ENCODE measurements around the gene COL8A1.

COL8A1 gene

GRCh38 chr3:99668044-99668443 is 29.6 kb downstream of the COL8A1 start:
- no peaks in the 10 kb centered on the region for H3K36me3 ChIP-seq (ENCODE audit: insufficient read depth, low read length)
- H3K9ac ChIP-seq (ENCODE audit: low read depth, low read length) = no peak overlapping the region
- peaks cover 10% of the 10 kb centered on the region; the same call in 1 of the 2 replicates for H3K4me1 ChIP-seq (ENCODE audit: insufficient read depth, low read length)
- peaks cover 9% of the 10 kb centered on the region for H3K9me3 ChIP-seq (ENCODE audit: control insufficient read depth, insufficient read depth, low read length)

GRCh38 chr3:99669879-99670555 is 31.6 kb downstream of the COL8A1 start:
- H3K9me3 ChIP-seq (ENCODE audit: control insufficient read depth, insufficient read depth, low read length) = peaks cover 3% of the 10 kb centered on the region; the same call in 1 of the 2 replicates
- no peak overlapping the region for H3K9ac ChIP-seq (ENCODE audit: low read depth, low read length)
- H3K4me1 ChIP-seq (ENCODE audit: insufficient read depth, low read length) = peaks cover 4% of the 10 kb centered on the region
- H3K36me3 ChIP-seq (ENCODE audit: insufficient read depth, low read length) = no peaks in the 10 kb centered on the region

GRCh38 chr3:99670556-99670950 is 32.2 kb downstream of the COL8A1 start:
- H3K9ac ChIP-seq (ENCODE audit: low read depth, low read length) = no peak overlapping the region
- no peaks in the 10 kb centered on the region for H3K36me3 ChIP-seq (ENCODE audit: insufficient read depth, low read length)
- peaks cover 4% of the 10 kb centered on the region for H3K4me1 ChIP-seq (ENCODE audit: insufficient read depth, low read length)
- peaks cover 3% of the 10 kb centered on the region; the same call in 1 of the 2 replicates for H3K9me3 ChIP-seq (ENCODE audit: control insufficient read depth, insufficient read depth, low read length)

DNA sequence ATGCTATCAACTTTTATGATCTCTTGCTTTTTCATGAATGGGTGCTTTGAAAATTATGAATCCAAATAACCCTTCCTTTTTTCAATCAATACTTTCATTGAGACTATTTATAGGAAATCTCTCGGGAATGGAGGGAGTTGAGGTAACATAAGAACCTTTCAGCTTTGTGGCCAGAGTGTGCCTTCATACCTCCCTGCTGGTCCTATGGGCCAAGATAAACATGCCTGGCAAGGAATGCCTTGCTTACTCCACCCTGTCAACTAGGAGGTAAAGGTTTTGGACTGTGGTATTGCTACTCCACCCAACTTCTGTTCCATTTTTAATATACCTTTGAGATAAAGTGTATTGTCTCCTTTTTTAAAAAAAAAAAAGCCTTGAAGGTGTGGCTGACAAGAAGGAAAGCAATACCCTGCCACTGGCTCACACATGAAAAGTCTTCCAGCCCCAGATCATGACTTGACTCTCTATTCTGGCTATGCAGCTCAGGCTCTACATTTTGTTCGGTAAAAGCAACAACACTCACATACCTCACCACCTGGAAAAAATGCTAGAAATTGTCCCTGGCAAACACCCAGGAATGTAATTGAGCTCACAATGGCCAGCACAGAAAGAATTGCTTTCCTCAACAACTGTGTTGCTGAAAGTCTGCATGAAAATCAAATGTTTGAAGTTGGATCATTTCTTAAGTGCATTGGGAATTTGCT is 35.8 kb downstream of the COL8A1 start:
- no peaks in the 10 kb centered on the region for H3K36me3 ChIP-seq (ENCODE audit: insufficient read depth, low read length)
- H3K4me1 ChIP-seq (ENCODE audit: insufficient read depth, low read length) = peaks cover 11% of the 10 kb centered on the region

DNA sequence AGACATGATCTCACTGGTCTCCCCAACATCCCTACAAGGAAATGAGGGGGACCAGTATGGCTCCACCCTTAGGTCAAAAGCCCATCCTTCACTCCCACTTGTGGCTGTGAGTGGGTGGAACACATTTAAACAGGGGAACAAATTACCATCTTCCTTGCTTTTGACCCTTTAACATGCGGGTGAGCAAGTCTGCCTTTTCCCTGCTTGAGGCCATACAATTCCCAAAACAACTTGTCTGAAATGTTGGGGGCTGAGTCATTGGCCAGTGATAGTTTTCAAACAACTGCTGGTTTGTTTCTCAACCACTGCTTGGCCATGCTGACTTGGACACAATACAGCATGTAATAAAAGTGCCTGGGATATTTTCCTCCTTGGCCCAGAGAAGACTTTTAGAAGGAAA is 39.6 kb downstream of the COL8A1 start:
- Histone ChIP-seq H3K36me3 (ENCODE audit: insufficient read depth, low read length) (no peaks in the 10 kb centered on the region), H3K9me3 (ENCODE audit: control insufficient read depth, insufficient read depth, low read length) (no peaks in the 10 kb centered on the region), H3K9ac (ENCODE audit: low read depth, low read length) (no peak overlapping the region), H3K4me1 (ENCODE audit: insufficient read depth, low read length) (peaks cover 11% of the 10 kb centered on the region)

More for the DNA sequence above, 35.8 kb downstream of the COL8A1 start:
- Histone ChIP-seq H3K9ac (ENCODE audit: low read depth, low read length) (no peak overlapping the region), H3K9me3 (ENCODE audit: control insufficient read depth, insufficient read depth, low read length) (no peaks in the 10 kb centered on the region)

GRCh38 chr3:99678896-99679295 is 40.5 kb downstream of the COL8A1 start:
- H3K4me1 ChIP-seq (ENCODE audit: insufficient read depth, low read length) = peaks cover 11% of the 10 kb centered on the region
- H3K36me3 ChIP-seq (ENCODE audit: insufficient read depth, low read length) = no peaks in the 10 kb centered on the region
- no peaks in the 10 kb centered on the region for H3K9me3 ChIP-seq (ENCODE audit: control insufficient read depth, insufficient read depth, low read length)

GRCh38 chr3:99681512-99681911 is 43.1 kb downstream of the COL8A1 start:
- Histone ChIP-seq H3K9ac (ENCODE audit: low read depth, low read length) (no peak overlapping the region), H3K4me1 (ENCODE audit: insufficient read depth, low read length) (peaks cover 7% of the 10 kb centered on the region; the same call in 1 of the 2 replicates), H3K36me3 (ENCODE audit: insufficient read depth, low read length) (no peaks in the 10 kb centered on the region), H3K9me3 (ENCODE audit: control insufficient read depth, insufficient read depth, low read length) (no peaks in the 10 kb centered on the region)

More at GRCh38 chr3:99678896-99679295, 40.5 kb downstream of the COL8A1 start:
- no peak overlapping the region for H3K9ac ChIP-seq (ENCODE audit: low read depth, low read length)

- Histone ChIP-seq H3K4me1 (ENCODE audit: insufficient read depth, low read length) (peaks cover 7% of the 10 kb centered on the region; the same call in 1 of the 2 replicates), H3K36me3 (ENCODE audit: insufficient read depth, low read length) (no peaks in the 10 kb centered on the region), H3K9ac (ENCODE audit: low read depth, low read length) (no peak overlapping the region), H3K9me3 (ENCODE audit: control insufficient read depth, insufficient read depth, low read length) (no peaks in the 10 kb centered on the region)
Observed at GRCh38 chr3:99681976-99682375, 43.6 kb downstream of the COL8A1 start.

DNA sequence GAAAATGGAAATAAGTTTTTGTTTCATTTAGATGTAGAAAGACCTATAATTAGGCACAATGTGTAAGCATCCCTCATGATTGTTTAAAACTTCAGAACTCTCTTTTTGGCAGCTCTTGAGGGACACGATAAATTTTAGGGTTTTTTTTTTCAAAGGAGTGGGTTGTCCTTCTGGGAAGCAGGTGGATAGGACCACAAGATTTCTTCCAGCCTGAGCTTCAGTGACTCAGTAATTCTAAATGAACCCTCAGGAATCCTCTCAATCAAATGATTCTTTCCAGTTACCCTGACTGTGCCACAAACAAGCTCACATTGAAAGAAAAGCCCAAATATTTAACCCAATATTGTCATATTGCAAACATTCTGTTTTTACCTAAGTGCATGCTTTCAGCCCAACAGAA is 45.1 kb downstream of the COL8A1 start:
- H3K36me3 ChIP-seq (ENCODE audit: insufficient read depth, low read length) = no peaks in the 10 kb centered on the region
- peaks cover under 1% of the 10 kb centered on the region; the same call in 1 of the 2 replicates for H3K4me1 ChIP-seq (ENCODE audit: insufficient read depth, low read length)
- no peak overlapping the region for H3K9ac ChIP-seq (ENCODE audit: low read depth, low read length)
- no peaks in the 10 kb centered on the region for H3K9me3 ChIP-seq (ENCODE audit: control insufficient read depth, insufficient read depth, low read length)

DNA sequence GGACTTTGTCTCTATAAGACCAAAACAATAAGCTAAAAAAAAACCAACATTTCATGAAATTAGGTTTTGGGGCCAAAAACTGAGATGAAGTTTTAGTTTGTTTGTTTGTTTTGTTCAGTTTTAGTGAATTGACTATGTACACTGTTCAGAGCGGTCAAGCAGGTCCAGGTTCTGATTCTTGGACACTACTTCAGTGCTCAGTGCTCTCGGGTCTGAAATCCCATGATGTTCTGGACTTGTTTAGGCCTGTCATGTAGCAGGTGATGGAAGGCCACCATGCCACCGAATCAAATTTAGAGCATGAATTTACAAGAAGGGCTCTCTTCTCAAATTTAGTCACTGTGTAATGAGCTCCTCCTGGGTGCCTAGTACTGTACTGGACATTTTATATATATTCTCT is 45.5 kb downstream of the COL8A1 start:
- Histone ChIP-seq H3K36me3 (ENCODE audit: insufficient read depth, low read length) (no peaks in the 10 kb centered on the region), H3K4me1 (ENCODE audit: insufficient read depth, low read length) (no peaks in the 10 kb centered on the region), H3K9me3 (ENCODE audit: control insufficient read depth, insufficient read depth, low read length) (no peaks in the 10 kb centered on the region), H3K9ac (ENCODE audit: low read depth, low read length) (no peak overlapping the region)

DNA sequence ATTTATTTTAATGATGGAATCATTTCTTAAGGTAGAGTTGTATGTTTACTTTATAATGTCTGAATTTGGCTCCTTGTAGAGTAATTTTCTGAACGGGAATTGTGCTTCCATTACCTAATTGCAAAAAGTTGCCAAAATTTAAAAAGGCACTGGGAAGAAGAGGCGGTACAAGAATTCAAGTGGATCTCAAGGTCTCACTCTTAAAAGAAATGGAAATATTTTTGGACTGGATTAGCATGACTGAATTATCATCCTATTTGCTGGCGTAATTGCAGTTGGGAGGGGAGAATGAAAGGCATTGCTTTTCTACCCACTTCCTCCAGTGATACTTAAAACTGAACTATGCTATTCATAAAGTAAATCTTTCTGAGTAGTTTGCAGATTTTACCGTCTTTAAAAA is 46.2 kb downstream of the COL8A1 start:
- Histone ChIP-seq H3K4me1 (ENCODE audit: insufficient read depth, low read length) (no peaks in the 10 kb centered on the region), H3K9ac (ENCODE audit: low read depth, low read length) (no peak overlapping the region), H3K36me3 (ENCODE audit: insufficient read depth, low read length) (no peaks in the 10 kb centered on the region), H3K9me3 (ENCODE audit: control insufficient read depth, insufficient read depth, low read length) (no peaks in the 10 kb centered on the region)

GRCh38 chr3:99686469-99686868 is 48.1 kb downstream of the COL8A1 start:
- Histone ChIP-seq H3K9me3 (ENCODE audit: control insufficient read depth, insufficient read depth, low read length) (no peaks in the 10 kb centered on the region), H3K36me3 (ENCODE audit: insufficient read depth, low read length) (no peaks in the 10 kb centered on the region), H3K9ac (ENCODE audit: low read depth, low read length) (no peak overlapping the region), H3K4me1 (ENCODE audit: insufficient read depth, low read length) (no peaks in the 10 kb centered on the region)

DNA sequence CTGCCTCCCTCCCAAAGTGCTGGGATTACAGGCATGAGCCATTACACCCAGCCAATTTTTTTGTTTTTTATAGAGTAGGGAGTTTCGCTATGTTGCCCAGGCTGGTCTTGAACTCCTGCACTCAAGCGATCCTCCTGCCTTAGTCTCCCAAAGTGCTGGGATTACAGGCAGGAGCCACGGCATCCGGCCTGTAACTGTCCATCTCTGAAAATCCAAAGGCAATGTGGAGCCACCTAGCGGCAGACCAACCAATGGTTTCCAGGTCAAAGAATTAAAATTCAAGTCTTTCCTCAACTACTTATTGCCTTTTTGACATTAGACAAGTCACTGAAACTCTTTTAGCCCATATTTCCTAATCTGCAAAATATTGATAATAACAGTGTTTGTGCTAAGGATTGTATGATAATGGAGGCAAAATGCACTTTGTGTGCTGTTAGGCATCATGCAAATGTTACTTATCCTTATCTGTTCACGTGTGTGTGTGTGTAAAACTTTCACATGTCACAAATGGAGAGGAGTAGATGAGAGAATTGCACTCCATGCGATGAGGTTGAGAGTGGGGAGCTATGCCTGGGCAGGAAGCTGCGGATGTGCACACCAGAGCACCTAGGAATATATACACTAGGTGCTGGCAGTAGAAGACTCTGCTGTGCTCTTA is 48.7 kb downstream of the COL8A1 start:
- H3K9ac ChIP-seq (ENCODE audit: low read depth, low read length) = no peak overlapping the region
- H3K9me3 ChIP-seq (ENCODE audit: control insufficient read depth, insufficient read depth, low read length) = no peaks in the 10 kb centered on the region
- H3K36me3 ChIP-seq (ENCODE audit: insufficient read depth, low read length) = no peaks in the 10 kb centered on the region
- no peaks in the 10 kb centered on the region for H3K4me1 ChIP-seq (ENCODE audit: insufficient read depth, low read length)

DNA sequence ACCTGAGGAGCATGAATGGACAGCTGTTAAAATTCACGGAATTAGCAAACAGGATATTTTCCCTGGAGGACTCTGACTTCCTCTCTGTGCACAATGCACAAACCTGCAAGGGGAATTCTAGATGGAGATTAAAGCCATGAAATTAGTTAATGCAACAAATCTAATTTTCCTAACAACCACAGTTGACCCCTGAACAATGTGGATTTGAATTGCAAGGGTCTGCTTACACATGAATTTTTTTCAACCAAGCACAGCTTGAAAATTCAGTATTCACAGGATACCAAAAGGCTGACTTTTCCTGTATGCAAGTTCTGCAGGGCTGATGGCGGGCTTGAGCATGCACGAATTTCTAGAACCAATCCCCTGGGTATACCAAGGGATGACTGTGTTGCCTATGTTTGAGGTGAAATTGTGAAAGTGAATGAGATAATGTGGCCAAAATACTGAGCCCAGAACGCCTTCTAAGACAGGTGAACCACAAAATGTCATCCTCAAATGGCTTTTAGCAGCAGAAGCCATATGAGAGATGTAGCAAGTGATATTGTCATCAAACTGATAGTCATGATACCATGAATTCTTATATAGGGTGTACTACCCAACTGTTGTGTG is 52.5 kb downstream of the COL8A1 start:
- no peak overlapping the region for H3K9ac ChIP-seq (ENCODE audit: low read depth, low read length)
- H3K36me3 ChIP-seq (ENCODE audit: insufficient read depth, low read length) = no peaks in the 10 kb centered on the region
- H3K9me3 ChIP-seq (ENCODE audit: control insufficient read depth, insufficient read depth, low read length) = no peaks in the 10 kb centered on the region
- H3K4me1 ChIP-seq (ENCODE audit: insufficient read depth, low read length) = no peaks in the 10 kb centered on the region
